ENCODE data around the gene PDIA4. TPM values are rescaled to one million over a fixed set of nuclear protein-coding genes. Genes with fewer than 3 reads are reported as not detected.

Gene PDIA4
- total and polyA plus RNA-seq, 2 donors from 2014 or later: 69.9 to 159 TPM

DNA sequence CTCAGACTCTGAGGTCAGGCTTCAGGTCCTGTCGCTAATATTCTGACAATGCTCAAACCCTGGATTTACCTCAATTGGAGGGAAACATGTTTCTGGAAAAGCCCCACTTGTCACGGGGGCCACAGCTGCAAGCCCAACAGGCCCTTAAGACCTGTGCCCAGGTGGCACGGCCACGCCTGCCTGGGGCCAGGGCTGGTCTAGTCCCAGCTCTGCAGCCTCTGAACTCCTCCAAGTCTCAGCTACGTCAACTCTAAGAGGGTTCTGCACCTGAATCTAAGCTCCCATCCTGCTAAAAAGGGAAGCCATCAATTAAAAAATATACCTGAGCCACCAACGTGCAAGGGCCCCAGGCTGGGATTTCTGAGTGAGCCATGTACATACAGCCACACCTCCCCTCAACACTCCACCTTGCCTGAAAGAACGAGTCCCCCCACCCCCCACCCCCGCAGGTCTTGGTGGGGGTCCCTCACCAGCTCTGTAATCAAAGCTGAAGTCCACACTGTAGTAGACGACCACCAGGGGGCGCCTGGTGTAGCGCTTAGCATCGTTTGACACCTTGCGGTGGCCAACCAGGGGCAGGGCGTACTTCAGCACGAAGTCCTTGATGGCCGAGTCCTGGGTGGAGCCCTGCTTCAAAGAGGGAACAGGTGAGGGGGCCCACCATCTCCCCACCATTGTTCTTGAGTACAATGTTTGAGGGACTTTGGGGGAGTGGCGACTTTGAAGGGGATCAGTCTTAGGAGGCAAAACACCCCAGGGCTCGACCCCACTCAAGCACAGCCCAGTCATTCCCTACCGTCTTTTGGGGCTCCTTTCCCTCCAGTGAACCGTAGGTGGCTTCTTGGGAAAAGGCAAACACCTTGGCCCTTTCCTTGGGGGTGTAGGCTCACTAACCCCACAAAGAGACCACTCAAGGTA is 22.6 kb downstream of the PDIA4 start:
- intact Hi-C loops (cut with DNase I): no loop called here
- H3K4me3 ChIP-seq (ENCODE audit: low read length in 3 of 3): no peak overlapping the region
- DNase-seq (peak; percentile 80 to 91 (median 85)), FAIRE-seq (no peak)
- no peaks in the 10 kb centered on the region for H3K27me3 ChIP-seq (ENCODE audit: control insufficient read depth, insufficient read depth, low read length)
- no peaks in the 10 kb centered on the region for H3K4me1 ChIP-seq (ENCODE audit: control insufficient read depth in 2 of 3, insufficient read depth in 2 of 3, low read depth in 1 of 3, low read length in 3 of 3)
- H3K27ac ChIP-seq (ENCODE audit: low read depth in 2 of 2, low read length in 2 of 2): no peak overlapping the region
- TF ChIP-seq, protein P1, sequence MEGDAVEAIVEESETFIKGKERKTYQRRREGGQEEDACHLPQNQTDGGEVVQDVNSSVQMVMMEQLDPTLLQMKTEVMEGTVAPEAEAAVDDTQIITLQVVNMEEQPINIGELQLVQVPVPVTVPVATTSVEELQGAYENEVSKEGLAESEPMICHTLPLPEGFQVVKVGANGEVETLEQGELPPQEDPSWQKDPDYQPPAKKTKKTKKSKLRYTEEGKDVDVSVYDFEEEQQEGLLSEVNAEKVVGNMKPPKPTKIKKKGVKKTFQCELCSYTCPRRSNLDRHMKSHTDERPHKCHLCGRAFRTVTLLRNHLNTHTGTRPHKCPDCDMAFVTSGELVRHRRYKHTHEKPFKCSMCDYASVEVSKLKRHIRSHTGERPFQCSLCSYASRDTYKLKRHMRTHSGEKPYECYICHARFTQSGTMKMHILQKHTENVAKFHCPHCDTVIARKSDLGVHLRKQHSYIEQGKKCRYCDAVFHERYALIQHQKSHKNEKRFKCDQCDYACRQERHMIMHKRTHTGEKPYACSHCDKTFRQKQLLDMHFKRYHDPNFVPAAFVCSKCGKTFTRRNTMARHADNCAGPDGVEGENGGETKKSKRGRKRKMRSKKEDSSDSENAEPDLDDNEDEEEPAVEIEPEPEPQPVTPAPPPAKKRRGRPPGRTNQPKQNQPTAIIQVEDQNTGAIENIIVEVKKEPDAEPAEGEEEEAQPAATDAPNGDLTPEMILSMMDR (IDR thresholded peaks at IDR 0.05; ENCODE audit: borderline replicate concordance, extremely low read depth, insufficient read depth): peak; percentile 82
- peaks cover 0 to 32% (median 22%) of the 10 kb centered on the region in 3 donors for H3K36me3 ChIP-seq (ENCODE audit: control insufficient read depth in 2 of 3, insufficient read depth in 3 of 3, low read length in 3 of 3)
- no peak overlapping the region for H3K9ac ChIP-seq (ENCODE audit: low read length in 3 of 3)
- no peaks in the 10 kb centered on the region for H3K9me3 ChIP-seq (ENCODE audit: control insufficient read depth in 2 of 3, insufficient read depth in 1 of 3, low read length in 3 of 3)

GRCh38 chr7:149004405-149005370 is 23.6 kb downstream of the PDIA4 start:
- H3K9me3 ChIP-seq (ENCODE audit: control insufficient read depth in 2 of 3, insufficient read depth in 1 of 3, low read length in 3 of 3): no peaks in the 10 kb centered on the region
- H3K27me3 ChIP-seq (ENCODE audit: control insufficient read depth, insufficient read depth, low read length): no peaks in the 10 kb centered on the region
- FAIRE-seq (no peak), DNase-seq (no peak)
- H3K9ac ChIP-seq (ENCODE audit: low read length in 3 of 3): no peak overlapping the region
- no peak overlapping the region for H3K4me3 ChIP-seq (ENCODE audit: low read length in 3 of 3)
- intact Hi-C loops (cut with DNase I): no loop called here
- H3K36me3 ChIP-seq (ENCODE audit: control insufficient read depth in 2 of 3, insufficient read depth in 3 of 3, low read length in 3 of 3): peaks cover 0 to 29% (median 16%) of the 10 kb centered on the region in 3 donors
- no peak overlapping the region for H3K27ac ChIP-seq (ENCODE audit: low read depth in 2 of 2, low read length in 2 of 2)
- TF ChIP-seq, protein P1 (IDR thresholded peaks at IDR 0.05; ENCODE audit: borderline replicate concordance, extremely low read depth, insufficient read depth): no peak
- no peaks in the 10 kb centered on the region for H3K4me1 ChIP-seq (ENCODE audit: control insufficient read depth in 2 of 3, insufficient read depth in 2 of 3, low read depth in 1 of 3, low read length in 3 of 3)

DNA sequence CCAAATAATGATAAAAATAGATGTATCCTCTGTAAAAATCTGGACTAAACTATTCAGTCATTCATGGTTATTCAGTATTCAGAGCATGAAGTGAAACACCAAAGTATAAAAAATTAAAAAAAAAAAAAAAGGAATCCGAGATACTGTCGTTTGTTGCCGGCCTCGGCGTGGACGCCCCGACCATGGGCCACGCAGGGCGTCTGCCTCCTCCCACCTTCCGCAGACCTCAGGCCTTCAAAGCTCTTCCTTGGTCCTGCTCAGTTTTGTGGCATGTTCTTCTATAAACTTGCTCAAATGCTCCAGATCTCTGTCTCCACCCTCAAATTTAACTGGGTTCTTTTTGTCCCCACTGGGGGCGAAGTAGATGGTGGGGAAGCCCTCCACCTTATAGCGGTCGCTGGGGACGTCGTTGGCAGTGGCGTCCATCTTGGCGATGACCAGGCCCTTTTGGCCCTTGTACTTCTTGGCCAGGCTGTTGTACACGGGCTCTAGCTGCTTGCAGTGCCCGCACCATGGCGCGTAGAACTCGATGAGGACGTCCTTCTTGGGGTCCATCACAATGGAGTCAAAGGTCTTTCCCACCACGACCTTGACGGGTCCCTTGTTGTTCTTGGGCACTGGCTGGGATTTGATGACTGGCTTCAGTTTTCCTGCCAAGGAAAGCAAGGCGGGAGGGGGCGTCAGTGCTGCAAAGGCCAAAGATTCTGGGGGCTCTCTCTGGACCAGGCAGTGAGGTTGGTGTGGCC is 24.6 kb downstream of the PDIA4 start:
- Histone ChIP-seq H3K9ac (ENCODE audit: low read length in 3 of 3) (no peak overlapping the region), H3K4me3 (ENCODE audit: low read length in 3 of 3) (no peak overlapping the region), H3K4me1 (ENCODE audit: control insufficient read depth in 2 of 3, insufficient read depth in 2 of 3, low read depth in 1 of 3, low read length in 3 of 3) (no peaks in the 10 kb centered on the region), H3K27me3 (ENCODE audit: control insufficient read depth, insufficient read depth, low read length) (no peaks in the 10 kb centered on the region), H3K9me3 (ENCODE audit: control insufficient read depth in 2 of 3, insufficient read depth in 1 of 3, low read length in 3 of 3) (no peaks in the 10 kb centered on the region), H3K36me3 (ENCODE audit: control insufficient read depth in 2 of 3, insufficient read depth in 3 of 3, low read length in 3 of 3) (peaks cover 0 to 26% (median 14%) of the 10 kb centered on the region in 3 donors), H3K27ac (ENCODE audit: low read depth in 2 of 2, low read length in 2 of 2) (no peak overlapping the region)
- TF ChIP-seq, protein P1 (IDR thresholded peaks at IDR 0.05; ENCODE audit: borderline replicate concordance, extremely low read depth, insufficient read depth): no peak
- FAIRE-seq: no peak
- intact Hi-C loops (cut with DNase I): no loop called here
- DNase-seq: no peak
